Panc1 (cell line): ENCODE measurements around the gene FBLIM1. TPM values are rescaled to one million over a fixed set of nuclear protein-coding genes. Genes with fewer than 3 reads are reported as not detected.

Experiments
- ATAC-seq: fragments of 200-7000 bp; cut with Tn5 transposase; 2 replicates; pipeline ENCODE4 v1.9.1; 2020; ENCODE audit warnings: mild to moderate bottlenecking, moderate library complexity
- BruUV-seq: library from RNA; stranded (reverse); fragments of 400-500 nt; replicated peaks from 2 replicates; lab custom pipeline; 2021; lab: Mats Ljungman, UMichigan
- CTCF ChIA-PET: fragments of 300-600 bp; sonication (Branson Sonifier 250); formaldehyde crosslinking; loops from one replicate; lab custom pipeline; 2022; ENCODE audit warnings: antibody characterized with exemption; lab: Charles Lee
- POLR2A ChIA-PET: fragments of 300-600 bp; sonication (Branson Sonifier 250); formaldehyde crosslinking; loops from one replicate; lab custom pipeline; 2022; ENCODE audit warnings: antibody characterized with exemption; lab: Charles Lee
- DNase-seq: peaks from one replicate; pipeline ENCODE4 v3.0.0-alpha.2; 2010; ENCODE audit warnings: low read depth, low spot score
- H3K27ac ChIP-seq: 2 replicates; pipeline ENCODE4 v1.5.1; 2011; ENCODE audit warnings: mild to moderate bottlenecking, low read length, inconsistent platforms
- H3K27me3 ChIP-seq: fragments of 200-500 bp; sonication (Bioruptor generic); 2 replicates; pipeline ENCODE4 v1.6.0; 2014; ENCODE audit warnings: low read length, inconsistent platforms; ENCODE audit not compliant: control insufficient read depth, insufficient read depth
- H3K36me3 ChIP-seq: fragments of 200-500 bp; sonication (Bioruptor generic); 2 replicates; pipeline ENCODE4 v1.5.1; 2014; ENCODE audit warnings: inconsistent platforms, mild to moderate bottlenecking, low read length, moderate library complexity; ENCODE audit not compliant: control insufficient read depth, insufficient read depth
- H3K4me1 ChIP-seq: 2 replicates; pipeline ENCODE4 v1.5.1; 2011; ENCODE audit warnings: inconsistent platforms, mild to moderate bottlenecking, low read length, moderate library complexity; ENCODE audit not compliant: control insufficient read depth, insufficient read depth
- H3K4me3 ChIP-seq, 2 experiments: 2 replicates each; pipeline ENCODE4 v1.5.1; 2011 to 2012; ENCODE audit warnings: low read depth in 2 of 2, low read length in 2 of 2, mild to moderate bottlenecking in 2 of 2, inconsistent platforms in 1 of 2, moderate library complexity in 1 of 2
- H3K9me3 ChIP-seq: fragments of 200-500 bp; sonication (Bioruptor generic); 2 replicates; pipeline ENCODE4 v1.5.1; 2014; ENCODE audit warnings: low read depth, mild to moderate bottlenecking, inconsistent platforms, low read length, moderate library complexity; ENCODE audit not compliant: control insufficient read depth, insufficient read depth
- POLR2AphosphoS5 ChIP-seq: IDR thresholded peaks from 2 replicates; pipeline ENCODE4 v1.6.1; 2012; ENCODE audit warnings: mild to moderate bottlenecking, low read depth, low read length, moderate library complexity
- SIN3A ChIP-seq: IDR thresholded peaks from 2 replicates; pipeline ENCODE4 v1.6.1; 2012; ENCODE audit warnings: low read depth, mild to moderate bottlenecking, low read length, moderate library complexity, borderline replicate concordance; ENCODE audit not compliant: insufficient read depth
- TCF7L2 ChIP-seq: IDR thresholded peaks from 2 replicates; pipeline ENCODE4 v1.6.1; 2011; ENCODE audit warnings: mild to moderate bottlenecking, low read depth, low read length, inconsistent platforms
- in situ Hi-C: cut with HindIII; loops from 2 replicates; pipeline ENCODE4 v1.10.0; 2016; ENCODE audit warnings: low sequenced_read_pairs, low pct_unique_long_range_greater_than_20kb
- intact Hi-C: fragments of 100-400 bp; cut with micrococcal nuclease; formaldehyde crosslinking; loops from one replicate; pipeline ENCODE4 v1.10.0; 2022; ENCODE audit not compliant: unreplicated experiment
- total RNA-seq: library from RNA; stranded (reverse); gene quantifications from one replicate; pipeline ENCODE4 v1.2.1, GENCODE V29; 2021; ENCODE audit not compliant: unreplicated experiment
- TF ChIP-seq, protein P1 (sequence below): fragments of 450-650 bp; IDR thresholded peaks from 2 replicates; pipeline ENCODE4 v1.5.1; 2017; ENCODE audit warnings: mild to moderate bottlenecking
- TF ChIP-seq, protein P2 (sequence below), 2 experiments: IDR thresholded peaks; 2 replicates each; pipeline ENCODE4 v1.6.1; 2011 to 2012; ENCODE audit warnings: low read depth in 2 of 2, control low read depth in 1 of 2, low read length in 1 of 2, mild to moderate bottlenecking in 1 of 2, moderate library complexity in 1 of 2; ENCODE audit not compliant: insufficient read depth in 1 of 2

Gene FBLIM1
- total RNA-seq, 1 experiment from 2014 or later, result 4.3 TPM

DNA sequence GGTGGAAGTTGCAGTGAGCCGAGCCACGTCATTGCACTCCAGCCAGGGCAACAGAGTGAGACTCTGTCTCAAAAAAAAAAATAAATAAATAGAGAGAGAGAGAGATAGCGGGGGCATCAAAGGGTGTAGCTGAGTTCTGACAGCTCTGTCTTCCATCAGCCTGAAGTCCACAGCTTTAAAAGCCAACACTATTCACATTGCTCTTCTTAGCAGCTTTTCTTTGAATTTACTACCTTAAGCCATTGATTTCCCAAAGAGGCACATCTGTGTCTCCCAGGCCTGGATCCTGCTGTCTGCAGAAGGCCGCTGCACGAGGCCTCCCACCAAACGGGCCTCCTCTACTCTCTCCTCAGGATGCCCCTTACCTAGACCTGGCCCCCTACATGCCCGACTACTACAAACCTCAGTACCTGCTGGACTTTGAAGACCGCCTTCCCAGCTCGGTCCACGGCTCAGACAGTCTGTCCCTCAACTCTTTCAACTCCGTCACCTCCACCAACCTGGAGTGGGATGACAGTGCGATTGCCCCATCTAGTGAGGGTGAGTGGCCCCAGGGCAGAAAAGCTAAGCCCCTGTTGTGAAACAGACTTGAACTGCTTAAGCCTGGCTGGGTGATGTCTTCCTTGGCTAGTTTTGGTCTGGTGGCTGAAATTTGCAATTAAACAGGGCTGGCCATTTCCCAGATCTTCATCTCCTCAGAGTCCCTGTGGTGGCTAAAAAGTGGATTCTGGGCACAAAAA is 39.0 kb upstream of the FBLIM1 start:
- POLR2A ChIA-PET, result interaction anchor here (0.6 to 0.7 kb wide), 3 partner anchors 18 to 65 kb away, joined by 3 to 5 read pairs (median 4); no protein-coding TSS in a partner anchor
- no peaks in the 10 kb centered on the region; the same call in 1 of the 2 replicates for H3K36me3 ChIP-seq
- H3K4me1 ChIP-seq, result no peaks in the 10 kb centered on the region

DNA sequence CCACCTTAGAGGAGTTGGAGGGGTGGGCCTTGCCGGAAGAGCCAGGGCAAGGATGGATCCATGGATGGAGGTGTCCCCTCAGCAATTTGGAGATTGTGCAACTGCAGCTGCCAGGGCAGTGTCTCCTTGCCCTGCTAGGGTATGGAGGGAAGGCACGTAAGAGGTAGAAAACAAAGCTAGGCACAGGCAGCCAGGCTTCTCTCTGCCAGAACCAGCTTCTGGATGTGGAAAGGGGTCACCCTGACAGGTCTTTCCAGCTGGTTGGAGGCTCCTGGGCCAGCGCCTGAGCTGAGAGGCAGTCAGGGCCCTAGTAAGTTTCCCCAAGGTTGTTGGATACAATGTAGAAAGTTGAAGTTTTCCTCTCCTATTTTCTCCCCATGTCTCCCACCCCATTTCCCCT is 37.7 kb upstream of the FBLIM1 start:
- Histone ChIP-seq H3K36me3 (no peaks in the 10 kb centered on the region; the same call in 1 of the 2 replicates), H3K9me3 (no peaks in the 10 kb centered on the region), H3K4me3 (no peak overlapping the region), H3K27me3 (no peaks in the 10 kb centered on the region), H3K4me1 (no peaks in the 10 kb centered on the region), H3K27ac (no peak overlapping the region)
- DNase-seq (no peak), ATAC-seq (no peak)
- in situ Hi-C loops, result no loop called here
- POLR2A ChIA-PET, result no interaction called here
- no TSS peak for BruUV-seq
- intact Hi-C loops, result no loop called here
- TF ChIP-seq SIN3A, result no peak
- no peak for TF ChIP-seq TCF7L2
- no peak for TF ChIP-seq POLR2AphosphoS5
- TF ChIP-seq, protein P1, sequence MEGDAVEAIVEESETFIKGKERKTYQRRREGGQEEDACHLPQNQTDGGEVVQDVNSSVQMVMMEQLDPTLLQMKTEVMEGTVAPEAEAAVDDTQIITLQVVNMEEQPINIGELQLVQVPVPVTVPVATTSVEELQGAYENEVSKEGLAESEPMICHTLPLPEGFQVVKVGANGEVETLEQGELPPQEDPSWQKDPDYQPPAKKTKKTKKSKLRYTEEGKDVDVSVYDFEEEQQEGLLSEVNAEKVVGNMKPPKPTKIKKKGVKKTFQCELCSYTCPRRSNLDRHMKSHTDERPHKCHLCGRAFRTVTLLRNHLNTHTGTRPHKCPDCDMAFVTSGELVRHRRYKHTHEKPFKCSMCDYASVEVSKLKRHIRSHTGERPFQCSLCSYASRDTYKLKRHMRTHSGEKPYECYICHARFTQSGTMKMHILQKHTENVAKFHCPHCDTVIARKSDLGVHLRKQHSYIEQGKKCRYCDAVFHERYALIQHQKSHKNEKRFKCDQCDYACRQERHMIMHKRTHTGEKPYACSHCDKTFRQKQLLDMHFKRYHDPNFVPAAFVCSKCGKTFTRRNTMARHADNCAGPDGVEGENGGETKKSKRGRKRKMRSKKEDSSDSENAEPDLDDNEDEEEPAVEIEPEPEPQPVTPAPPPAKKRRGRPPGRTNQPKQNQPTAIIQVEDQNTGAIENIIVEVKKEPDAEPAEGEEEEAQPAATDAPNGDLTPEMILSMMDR, result no peak
- TF ChIP-seq, protein P2, sequence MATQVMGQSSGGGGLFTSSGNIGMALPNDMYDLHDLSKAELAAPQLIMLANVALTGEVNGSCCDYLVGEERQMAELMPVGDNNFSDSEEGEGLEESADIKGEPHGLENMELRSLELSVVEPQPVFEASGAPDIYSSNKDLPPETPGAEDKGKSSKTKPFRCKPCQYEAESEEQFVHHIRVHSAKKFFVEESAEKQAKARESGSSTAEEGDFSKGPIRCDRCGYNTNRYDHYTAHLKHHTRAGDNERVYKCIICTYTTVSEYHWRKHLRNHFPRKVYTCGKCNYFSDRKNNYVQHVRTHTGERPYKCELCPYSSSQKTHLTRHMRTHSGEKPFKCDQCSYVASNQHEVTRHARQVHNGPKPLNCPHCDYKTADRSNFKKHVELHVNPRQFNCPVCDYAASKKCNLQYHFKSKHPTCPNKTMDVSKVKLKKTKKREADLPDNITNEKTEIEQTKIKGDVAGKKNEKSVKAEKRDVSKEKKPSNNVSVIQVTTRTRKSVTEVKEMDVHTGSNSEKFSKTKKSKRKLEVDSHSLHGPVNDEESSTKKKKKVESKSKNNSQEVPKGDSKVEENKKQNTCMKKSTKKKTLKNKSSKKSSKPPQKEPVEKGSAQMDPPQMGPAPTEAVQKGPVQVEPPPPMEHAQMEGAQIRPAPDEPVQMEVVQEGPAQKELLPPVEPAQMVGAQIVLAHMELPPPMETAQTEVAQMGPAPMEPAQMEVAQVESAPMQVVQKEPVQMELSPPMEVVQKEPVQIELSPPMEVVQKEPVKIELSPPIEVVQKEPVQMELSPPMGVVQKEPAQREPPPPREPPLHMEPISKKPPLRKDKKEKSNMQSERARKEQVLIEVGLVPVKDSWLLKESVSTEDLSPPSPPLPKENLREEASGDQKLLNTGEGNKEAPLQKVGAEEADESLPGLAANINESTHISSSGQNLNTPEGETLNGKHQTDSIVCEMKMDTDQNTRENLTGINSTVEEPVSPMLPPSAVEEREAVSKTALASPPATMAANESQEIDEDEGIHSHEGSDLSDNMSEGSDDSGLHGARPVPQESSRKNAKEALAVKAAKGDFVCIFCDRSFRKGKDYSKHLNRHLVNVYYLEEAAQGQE (IDR thresholded peaks at IDR 0.05; ENCODE audit: insufficient read depth in 1 of 2, low read depth in 2 of 2, low read length in 1 of 2), result no peak
- CTCF ChIA-PET, result no interaction called here

More for the DNA sequence above, 39.0 kb upstream of the FBLIM1 start:
- ATAC-seq (no peak), DNase-seq (no peak)
- intact Hi-C loops, result no loop called here
- no peaks in the 10 kb centered on the region for H3K27me3 ChIP-seq
- H3K4me3 ChIP-seq, result no peak overlapping the region
- no peaks in the 10 kb centered on the region for H3K9me3 ChIP-seq
- in situ Hi-C loops, result no loop called here
- no TSS peak for BruUV-seq
- TF ChIP-seq TCF7L2 (no peak), SIN3A (no peak), POLR2AphosphoS5 (no peak)
- TF ChIP-seq, protein P2 (IDR thresholded peaks at IDR 0.05; ENCODE audit: insufficient read depth in 1 of 2, low read depth in 2 of 2, low read length in 1 of 2), result no peak
- TF ChIP-seq, protein P1, result no peak
- H3K27ac ChIP-seq, result no peak overlapping the region
- CTCF ChIA-PET, result no interaction called here
